HG03280 (cell line): Measurements from ENCODE around the gene SMC1B.
"Not testable (repeated sequence)": the region's sequence is repeated elsewhere in the genome, so short reads cannot be mapped to it uniquely, and the experiment has no call there.

ENCODE experiments used
- ATAC-seq: cut with Tn5 transposase; IDR thresholded peaks from one replicate; pipeline ENCODE4 v1.9.1; 2021; ENCODE audit warnings: mild to moderate bottlenecking, moderate library complexity; ENCODE audit not compliant: unreplicated experiment

The SMC1B gene

DNA sequence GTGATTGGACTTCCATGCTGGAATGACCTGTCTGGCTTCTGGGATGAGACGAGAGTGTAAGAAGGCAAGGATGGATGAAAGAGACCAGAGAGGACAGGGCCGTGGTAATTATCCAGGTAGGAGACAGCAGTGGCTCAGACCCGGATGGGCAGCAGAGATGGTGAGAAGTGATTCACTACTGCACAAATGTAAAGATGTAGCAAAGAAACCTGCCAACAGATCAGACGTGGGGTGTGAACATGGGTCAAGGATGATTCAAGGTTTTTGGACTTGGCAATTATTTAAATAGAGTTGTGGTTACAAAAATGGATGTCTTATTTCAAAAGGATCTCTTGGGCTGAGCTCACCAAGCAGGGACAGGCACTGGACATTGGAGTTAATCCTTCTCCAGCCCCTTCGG is 32.8 kb upstream of the SMC1B start:
- no peak for ATAC-seq

DNA sequence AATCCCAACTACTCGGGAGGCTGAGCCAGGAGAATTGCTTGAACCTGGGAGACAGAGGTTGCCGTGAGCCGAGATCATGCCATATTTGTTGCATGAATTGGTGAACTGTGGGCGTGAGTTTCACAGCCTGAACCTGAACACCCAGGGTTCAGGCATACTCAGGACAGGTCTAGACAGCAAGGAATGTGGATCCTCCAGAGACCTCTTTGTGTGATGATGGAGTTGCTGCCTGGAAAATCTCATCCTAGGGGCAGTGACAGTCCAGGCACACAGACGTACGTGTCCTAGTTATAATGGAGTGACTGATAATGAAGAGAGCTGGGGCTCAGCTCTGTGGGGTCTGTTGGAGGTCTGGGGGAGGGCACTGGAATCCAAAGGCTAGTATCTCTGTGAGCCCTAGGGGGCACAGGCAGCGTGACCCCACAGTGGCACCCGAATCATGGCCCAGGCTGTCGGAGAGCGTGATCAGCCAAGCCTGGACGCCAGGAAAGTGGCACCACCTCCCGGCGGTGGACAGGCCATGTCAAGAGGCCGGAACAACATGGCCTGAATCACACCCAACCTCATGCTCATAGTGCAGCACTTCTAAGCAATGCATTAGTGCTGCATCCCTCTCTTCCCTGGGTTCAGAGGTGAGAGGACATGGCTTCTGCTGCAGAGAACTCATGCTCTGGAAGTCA is 31.8 kb upstream of the SMC1B start:
- no peak for ATAC-seq

GRCh38 chr22:45444168-45444567 is 30.8 kb upstream of the SMC1B start:
- no peak for ATAC-seq

DNA sequence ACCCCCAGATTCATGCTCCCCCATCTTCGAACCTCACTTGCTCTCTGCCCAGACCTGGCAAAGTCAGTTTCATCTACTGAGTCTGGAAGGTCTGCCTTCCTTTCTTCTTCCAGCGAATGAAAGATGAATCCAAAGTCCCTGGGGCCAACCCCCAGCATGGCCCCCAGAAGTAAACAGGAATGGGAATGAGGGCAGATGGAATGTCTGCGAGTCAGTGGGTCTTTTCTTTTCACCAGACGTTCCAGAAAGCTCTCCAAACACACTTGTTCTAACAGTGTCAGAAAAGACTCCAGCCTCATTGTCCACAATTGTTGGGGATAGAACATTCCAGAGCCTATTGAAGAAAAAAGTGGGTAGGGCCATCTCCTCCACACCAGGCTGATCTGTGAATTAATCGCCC is 28.7 kb upstream of the SMC1B start:
- no peak for ATAC-seq

GRCh38 chr22:45441138-45441537 is 27.7 kb upstream of the SMC1B start:
- ATAC-seq, result no peak

- not testable (repeated sequence) for ATAC-seq
These were observed 27.3 kb upstream of the SMC1B start for GRCh38 chr22:45440688-45441087.

- ATAC-seq, result no peak
These were observed 24.9 kb upstream of the SMC1B start for GRCh38 chr22:45438336-45438735.

GRCh38 chr22:45436871-45437517 is 23.6 kb upstream of the SMC1B start:
- ATAC-seq, result not testable (repeated sequence)

DNA sequence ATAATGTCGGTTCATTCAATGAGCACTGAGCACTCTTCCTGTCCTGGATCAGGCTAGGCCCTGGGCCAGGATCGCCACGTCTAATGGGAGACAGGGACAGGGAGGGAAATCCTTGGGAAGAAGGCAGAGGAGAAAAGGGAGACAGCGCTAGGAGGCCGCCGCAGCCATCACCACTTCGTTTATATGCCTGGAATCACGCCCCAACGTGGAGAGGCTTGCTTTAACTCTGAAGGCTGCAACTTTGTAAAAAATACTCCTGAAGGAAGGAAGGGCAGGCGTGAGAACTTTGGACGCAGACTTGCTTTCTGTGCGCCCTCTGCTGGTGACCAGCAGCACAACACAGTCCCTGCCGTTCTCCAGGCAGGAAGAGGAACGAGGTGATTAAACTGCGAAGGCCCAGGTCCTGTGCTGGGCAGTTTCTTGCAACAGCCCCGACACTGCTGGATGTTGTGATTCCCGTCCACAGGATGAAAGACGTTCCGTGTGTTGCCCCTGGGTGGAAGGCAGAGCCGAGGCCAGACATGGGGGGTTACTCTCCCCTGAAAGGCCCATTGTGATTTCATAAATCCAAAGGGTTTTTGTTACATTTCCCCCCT is 22.2 kb upstream of the SMC1B start:
- no peak for ATAC-seq

GRCh38 chr22:45434981-45435380 is 21.6 kb upstream of the SMC1B start:
- ATAC-seq, result no peak

GRCh38 chr22:45430871-45431270 is 17.5 kb upstream of the SMC1B start:
- no peak for ATAC-seq

GRCh38 chr22:45429981-45430775 is 16.8 kb upstream of the SMC1B start:
- no peak for ATAC-seq

DNA sequence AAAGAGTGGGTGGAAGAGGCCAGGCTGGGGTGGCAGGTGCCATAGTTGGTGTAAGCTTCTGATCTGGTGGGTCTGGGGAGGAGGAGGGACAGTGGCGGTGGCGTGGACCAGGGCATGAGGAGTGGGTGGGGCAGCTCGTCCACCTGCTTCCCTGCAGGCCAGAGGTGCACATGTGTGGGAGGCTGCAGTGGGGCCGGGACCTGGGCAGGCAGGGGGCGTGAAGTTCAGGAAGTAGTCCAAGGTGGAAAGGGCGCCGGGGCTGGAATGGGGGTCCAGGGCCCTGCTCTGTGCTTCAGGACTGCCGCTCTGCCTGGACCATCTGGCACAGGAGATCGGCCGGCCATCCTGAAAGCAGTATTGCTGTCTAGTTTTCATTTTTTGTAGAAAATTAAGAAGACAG is 16.0 kb upstream of the SMC1B start:
- no peak for ATAC-seq

GRCh38 chr22:45428391-45429385 is 15.3 kb upstream of the SMC1B start:
- no peak for ATAC-seq

GRCh38 chr22:45427114-45427513 is 13.7 kb upstream of the SMC1B start:
- ATAC-seq, result no peak

GRCh38 chr22:45426387-45426786 is 13.0 kb upstream of the SMC1B start:
- ATAC-seq, result no peak

GRCh38 chr22:45425531-45426265 is 12.3 kb upstream of the SMC1B start:
- ATAC-seq, result no peak

DNA sequence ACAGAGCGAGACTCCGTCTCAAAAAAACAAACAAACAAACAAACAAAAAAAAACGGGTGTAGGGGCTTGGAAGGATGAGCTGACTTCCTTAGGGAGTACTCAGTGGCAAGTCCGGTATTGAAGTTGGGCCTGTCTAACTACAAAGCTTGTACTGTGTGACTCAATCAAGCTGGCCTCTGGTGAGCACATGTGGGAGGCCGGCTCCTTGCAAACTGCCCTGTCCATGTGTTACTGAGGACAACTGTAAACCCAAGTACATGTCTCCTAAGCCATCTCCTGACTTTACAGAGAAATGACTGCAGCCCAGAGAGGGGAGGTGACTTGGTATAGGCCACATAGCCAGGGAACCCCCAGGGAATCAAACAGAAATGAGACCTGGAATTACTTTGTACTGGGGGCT is 11.7 kb upstream of the SMC1B start:
- ATAC-seq, result no peak

GRCh38 chr22:45424241-45424731 is 10.9 kb upstream of the SMC1B start:
- ATAC-seq, result no peak

DNA sequence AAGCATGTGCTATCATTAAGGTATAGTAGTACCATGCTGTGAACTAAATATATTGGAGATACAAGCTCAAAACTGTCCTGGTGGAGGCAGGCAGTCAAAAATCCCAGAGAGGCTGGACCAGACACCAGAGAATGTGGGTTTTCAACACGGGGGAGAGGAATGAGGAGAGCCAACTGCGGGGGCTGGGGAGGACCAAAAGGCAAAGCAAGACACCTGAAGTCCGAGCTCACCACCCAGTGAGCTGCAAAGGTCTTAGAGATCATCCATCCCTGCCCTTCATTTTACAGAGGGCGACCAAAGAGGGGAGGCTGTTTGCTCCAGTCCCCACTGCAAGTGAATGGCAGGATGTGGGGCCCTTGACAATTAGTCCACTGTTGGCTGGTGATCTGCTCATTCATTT is 10.1 kb upstream of the SMC1B start:
- ATAC-seq, result no peak
